Fibroblast of lung (primary cell): Measurements from ENCODE around the gene HIVEP3. TPM values are rescaled to one million over a fixed set of nuclear protein-coding genes. Genes with fewer than 3 reads are reported as not detected.

Experiments used
- DNase-seq, 2 donors: peaks; one replicate each; pipeline versions ENCODE4 v3.0.0 to v3.0.0-alpha.2; 2010; ENCODE audit warnings: low read depth in 2 of 2
- H2AFZ ChIP-seq: 2 replicates; pipeline ENCODE4 v1.5.1; 2012; ENCODE audit warnings: low read length, control low read depth, inconsistent platforms
- H3K27ac ChIP-seq: 2 replicates; pipeline ENCODE4 v1.5.1; 2011; ENCODE audit warnings: low read length, control low read depth; ENCODE audit not compliant: insufficient read depth
- H3K27me3 ChIP-seq: 2 replicates; pipeline ENCODE4 v1.5.1; 2011; ENCODE audit warnings: mild to moderate bottlenecking, low read length; ENCODE audit not compliant: control insufficient read depth, insufficient read depth
- H3K36me3 ChIP-seq: 2 replicates; pipeline ENCODE4 v1.5.1; 2011; ENCODE audit warnings: low read length; ENCODE audit not compliant: control insufficient read depth, insufficient read depth
- H3K4me1 ChIP-seq: 2 replicates; pipeline ENCODE4 v1.5.1; 2011; ENCODE audit warnings: low read length; ENCODE audit not compliant: control insufficient read depth, insufficient read depth; ENCODE audit errors: extremely low read depth
- H3K4me2 ChIP-seq: 2 replicates; pipeline ENCODE4 v1.5.1; 2011; ENCODE audit warnings: low read length, control low read depth; ENCODE audit not compliant: insufficient read depth; ENCODE audit errors: extremely low read depth
- H3K4me3 ChIP-seq, 4 experiments: fragments of 200-600 bp in 1 of 4; sonication (generic) in 1 of 4; replicated peaks in 1 of 4; 2 replicates each; pipeline ENCODE4 v1.5.1; 2011 to 2016; ENCODE audit warnings: low read length in 4 of 4, low read depth in 3 of 4, mild to moderate bottlenecking in 3 of 4, control low read depth in 2 of 4, inconsistent platforms in 1 of 4, mixed read lengths in 1 of 4; ENCODE audit not compliant: insufficient read depth in 1 of 4; ENCODE audit errors: control extremely low read depth in 1 of 4
- H3K79me2 ChIP-seq: 2 replicates; pipeline ENCODE4 v1.5.1; 2012; ENCODE audit warnings: mild to moderate bottlenecking, low read length, inconsistent platforms; ENCODE audit not compliant: control insufficient read depth, insufficient read depth
- H3K9ac ChIP-seq: 2 replicates; pipeline ENCODE4 v1.5.1; 2011; ENCODE audit warnings: mild to moderate bottlenecking, low read length, control low read depth; ENCODE audit not compliant: insufficient read depth
- H3K9me3 ChIP-seq: 2 replicates; pipeline ENCODE4 v1.5.1; 2012; ENCODE audit warnings: low read depth, low read length; ENCODE audit not compliant: control insufficient read depth, insufficient read depth
- H4K20me1 ChIP-seq: 2 replicates; pipeline ENCODE4 v1.5.1; 2011; ENCODE audit warnings: low read length; ENCODE audit not compliant: control insufficient read depth, insufficient read depth; ENCODE audit errors: extremely low read depth
- EZH2 ChIP-seq: IDR thresholded peaks from 2 replicates; pipeline ENCODE4 v1.5.1; 2012; ENCODE audit warnings: low read length, control low read depth, mild to moderate bottlenecking; ENCODE audit errors: missing control alignments
- polyA plus RNA-seq, 2 donors: library from polyadenylated mRNA; depleted of rRNA in 1 of 2; stranded (reverse) in 1 of 2; unstranded in 1 of 2; fragments of >200 nt; gene quantifications; 2 replicates each; pipeline ENCODE4 v1.2.1, GENCODE V29; 2011 to 2012; ENCODE audit warnings: missing spikeins in 1 of 2
- total RNA-seq: library from RNA; depleted of rRNA; stranded (reverse); fragments of >200 nt; gene quantifications from 2 replicates; pipeline ENCODE4 v1.2.1, GENCODE V29; 2014
- TF ChIP-seq, protein P1 (sequence below), 2 donors: IDR thresholded peaks in 1 of 2; conservative IDR thresholded peaks in 1 of 2; 1 replicate in 1 of 2; 2 replicates in 1 of 2; pipeline ENCODE4 v1.5.1; 2011 to 2012; ENCODE audit warnings: low read length in 2 of 2, control low read depth in 1 of 2, inconsistent platforms in 1 of 2, low read depth in 1 of 2, mild to moderate bottlenecking in 1 of 2

Gene HIVEP3
- total and polyA plus RNA-seq, 2 donors (not counting 1 experiment from before 2014, with no cell fraction given): 0.83 to 3.2 TPM

DNA sequence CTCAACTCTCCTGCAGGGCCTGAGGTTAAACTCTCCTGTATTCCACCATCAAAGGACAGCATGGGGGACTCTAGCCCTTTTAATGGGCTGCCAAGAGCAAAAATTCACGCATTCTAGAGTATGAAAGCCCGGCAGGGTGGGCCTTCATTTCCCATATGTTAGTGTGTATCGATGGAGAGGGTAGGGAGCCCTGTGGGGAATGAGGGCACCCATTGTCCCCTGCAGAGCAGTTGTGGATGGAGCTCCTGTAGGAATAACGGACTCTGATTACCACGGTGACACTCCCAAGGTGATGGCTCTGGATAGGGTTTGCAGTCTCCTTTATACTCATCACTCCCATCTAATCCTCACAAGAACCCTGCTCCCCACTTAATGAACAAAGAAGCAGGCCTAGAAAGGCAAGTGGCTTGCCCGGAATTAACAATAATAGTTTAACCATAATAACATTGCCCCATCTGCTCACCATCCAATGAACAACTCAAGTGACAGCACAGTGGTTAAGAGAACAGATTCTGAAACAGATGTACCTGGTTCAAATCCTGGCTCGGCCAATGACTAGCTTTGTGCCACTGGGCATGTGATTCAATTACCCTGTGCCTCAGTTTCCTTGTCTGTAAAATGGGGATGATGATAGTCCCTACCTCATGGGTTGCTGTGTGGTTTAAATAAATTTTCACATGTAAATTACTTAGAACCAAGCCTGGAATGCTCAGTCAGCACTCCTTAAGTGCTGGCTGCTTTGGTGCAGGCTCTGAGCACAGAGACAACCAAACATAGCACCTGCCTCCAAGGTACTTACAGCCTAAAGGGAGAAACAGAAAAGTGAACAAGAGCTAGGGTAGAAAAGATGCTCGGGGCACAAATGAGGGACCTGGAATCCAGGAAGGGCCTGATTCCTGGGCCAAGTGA lies 29.0 kb downstream of the HIVEP3 start:
- no peak overlapping the region for H3K4me2 ChIP-seq
- H3K9me3 ChIP-seq: no peaks in the 10 kb centered on the region
- DNase-seq: no peak
- no peaks in the 10 kb centered on the region for H3K27me3 ChIP-seq
- H3K79me2 ChIP-seq: no peaks in the 10 kb centered on the region
- H3K9ac ChIP-seq: no peak overlapping the region
- no peaks in the 10 kb centered on the region for H4K20me1 ChIP-seq
- H3K36me3 ChIP-seq: no peaks in the 10 kb centered on the region
- H3K4me3 ChIP-seq: no peak overlapping the region
- peaks cover 10% of the 10 kb centered on the region for H3K4me1 ChIP-seq
- H2AFZ ChIP-seq: no peak overlapping the region
- no peak overlapping the region for H3K27ac ChIP-seq
- TF ChIP-seq EZH2: no peak
- TF ChIP-seq, protein P1, sequence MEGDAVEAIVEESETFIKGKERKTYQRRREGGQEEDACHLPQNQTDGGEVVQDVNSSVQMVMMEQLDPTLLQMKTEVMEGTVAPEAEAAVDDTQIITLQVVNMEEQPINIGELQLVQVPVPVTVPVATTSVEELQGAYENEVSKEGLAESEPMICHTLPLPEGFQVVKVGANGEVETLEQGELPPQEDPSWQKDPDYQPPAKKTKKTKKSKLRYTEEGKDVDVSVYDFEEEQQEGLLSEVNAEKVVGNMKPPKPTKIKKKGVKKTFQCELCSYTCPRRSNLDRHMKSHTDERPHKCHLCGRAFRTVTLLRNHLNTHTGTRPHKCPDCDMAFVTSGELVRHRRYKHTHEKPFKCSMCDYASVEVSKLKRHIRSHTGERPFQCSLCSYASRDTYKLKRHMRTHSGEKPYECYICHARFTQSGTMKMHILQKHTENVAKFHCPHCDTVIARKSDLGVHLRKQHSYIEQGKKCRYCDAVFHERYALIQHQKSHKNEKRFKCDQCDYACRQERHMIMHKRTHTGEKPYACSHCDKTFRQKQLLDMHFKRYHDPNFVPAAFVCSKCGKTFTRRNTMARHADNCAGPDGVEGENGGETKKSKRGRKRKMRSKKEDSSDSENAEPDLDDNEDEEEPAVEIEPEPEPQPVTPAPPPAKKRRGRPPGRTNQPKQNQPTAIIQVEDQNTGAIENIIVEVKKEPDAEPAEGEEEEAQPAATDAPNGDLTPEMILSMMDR (conservative IDR thresholded peaks at IDR 0.05 in 1 of 2, IDR thresholded peaks at IDR 0.05 in 1 of 2; ENCODE audit: low read depth in 1 of 2, low read length in 2 of 2): no peak

DNA sequence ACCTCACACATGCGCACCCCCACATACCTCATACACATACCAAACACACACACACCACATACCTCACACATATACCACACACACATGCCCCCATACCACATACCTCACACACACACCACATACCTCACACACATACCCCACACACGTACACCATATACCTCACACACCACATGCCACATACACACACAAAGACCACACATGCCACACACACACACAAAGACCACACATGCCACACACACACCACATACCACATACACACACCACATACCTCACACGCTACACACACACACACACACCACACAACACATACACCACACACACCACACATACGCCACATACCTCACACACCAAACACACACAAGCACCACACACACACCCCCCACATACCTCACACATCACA lies 30.0 kb downstream of the HIVEP3 start:
- H3K79me2 ChIP-seq: no peaks in the 10 kb centered on the region
- no peaks in the 10 kb centered on the region for H3K36me3 ChIP-seq
- no peak overlapping the region for H3K4me2 ChIP-seq
- no peak overlapping the region for H3K4me3 ChIP-seq
- H3K9ac ChIP-seq: no peak overlapping the region
- H3K27ac ChIP-seq: no peak overlapping the region
- no peaks in the 10 kb centered on the region for H3K9me3 ChIP-seq
- H2AFZ ChIP-seq: no peak overlapping the region
- no peaks in the 10 kb centered on the region for H3K27me3 ChIP-seq
- H4K20me1 ChIP-seq: no peaks in the 10 kb centered on the region
- peaks cover 10% of the 10 kb centered on the region for H3K4me1 ChIP-seq
- DNase-seq: no peak
- TF ChIP-seq, protein P1 (conservative IDR thresholded peaks at IDR 0.05 in 1 of 2, IDR thresholded peaks at IDR 0.05 in 1 of 2; ENCODE audit: low read depth in 1 of 2, low read length in 2 of 2): no peak
- TF ChIP-seq EZH2: no peak

DNA sequence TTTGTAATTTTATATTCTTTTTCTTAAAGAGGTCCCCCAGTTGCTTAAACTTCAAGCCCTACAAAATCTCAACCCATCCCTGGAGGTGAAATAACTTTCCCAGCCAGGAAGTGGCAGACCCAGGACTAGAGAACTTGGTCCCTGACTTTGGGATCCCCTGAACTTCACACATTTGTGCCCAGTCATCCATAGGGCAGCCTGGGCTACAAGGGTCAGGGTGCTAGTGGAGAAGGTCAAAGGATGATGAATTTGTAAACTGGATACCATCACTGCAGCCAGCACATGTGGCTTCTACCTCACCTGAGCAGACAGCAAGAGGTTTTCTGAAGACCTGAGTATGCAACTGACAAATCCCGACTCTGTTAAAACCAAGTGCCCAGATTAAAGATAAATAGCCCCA lies 31.4 kb downstream of the HIVEP3 start:
- Histone ChIP-seq H2AFZ (no peak overlapping the region), H3K4me3 (no peak overlapping the region), H3K27ac (no peak overlapping the region), H3K9ac (no peak overlapping the region), H3K36me3 (no peaks in the 10 kb centered on the region), H4K20me1 (no peaks in the 10 kb centered on the region), H3K79me2 (no peaks in the 10 kb centered on the region), H3K9me3 (no peaks in the 10 kb centered on the region), H3K27me3 (no peaks in the 10 kb centered on the region), H3K4me2 (no peak overlapping the region), H3K4me1 (peaks cover 7% of the 10 kb centered on the region)
- DNase-seq: no peak
- TF ChIP-seq, protein P1 (conservative IDR thresholded peaks at IDR 0.05 in 1 of 2, IDR thresholded peaks at IDR 0.05 in 1 of 2; ENCODE audit: low read depth in 1 of 2, low read length in 2 of 2): no peak
- no peak for TF ChIP-seq EZH2
